Retina (tissue), 1 donor: Measurements from ENCODE around the gene DRGX.

Source experiments
- DNase-seq: peaks from one replicate; pipeline ENCODE4 v3.0.0-alpha.2; 2016

Gene DRGX

GRCh38 chr10:49381111-49381900 lies 14.6 kb downstream of the DRGX start:
- no peak for DNase-seq

- DNase-seq, result no peak
Observed at GRCh38 chr10:49379596-49380410, 16.1 kb downstream of the DRGX start.

GRCh38 chr10:49377256-49377655 lies 18.6 kb downstream of the DRGX start:
- no peak for DNase-seq

GRCh38 chr10:49375611-49376010 lies 20.3 kb downstream of the DRGX start:
- DNase-seq, result peak; percentile 39

GRCh38 chr10:49374740-49375139 lies 21.1 kb downstream of the DRGX start:
- DNase-seq, result no peak

- DNase-seq, result no peak
Observed at GRCh38 chr10:49373361-49373760, 22.5 kb downstream of the DRGX start.

- DNase-seq, result no peak
Observed at GRCh38 chr10:49371967-49372366, 23.9 kb downstream of the DRGX start.

GRCh38 chr10:49370326-49371100 lies 25.4 kb downstream of the DRGX start:
- no peak for DNase-seq

- no peak for DNase-seq
Observed at GRCh38 chr10:49369216-49370162, 26.4 kb downstream of the DRGX start.

- DNase-seq, result no peak
Observed at GRCh38 chr10:49368256-49368655, 27.6 kb downstream of the DRGX start.

- DNase-seq, result no peak
Observed at GRCh38 chr10:49367600-49367999, 28.3 kb downstream of the DRGX start.

- no peak for DNase-seq
Observed at GRCh38 chr10:49366460-49366859, 29.4 kb downstream of the DRGX start.

GRCh38 chr10:49365675-49366415 lies 30.0 kb downstream of the DRGX start:
- DNase-seq, result no peak

- no peak for DNase-seq
Observed at GRCh38 chr10:49365275-49365674, 30.6 kb downstream of the DRGX start.

GRCh38 chr10:49364747-49365146 lies 31.1 kb downstream of the DRGX start:
- no peak for DNase-seq

GRCh38 chr10:49364051-49364450 lies 31.8 kb downstream of the DRGX start:
- no peak for DNase-seq

GRCh38 chr10:49363309-49364031 lies 32.4 kb downstream of the DRGX start:
- no peak for DNase-seq

- DNase-seq, result no peak
Observed at GRCh38 chr10:49362596-49363260, 33.2 kb downstream of the DRGX start.

GRCh38 chr10:49361735-49362568 lies 33.9 kb downstream of the DRGX start:
- no peak for DNase-seq
